ENCODE results near the gene LRRC8D.

GRCh38 chr1:89955311-89956205, 134.7 kb downstream of the LRRC8D start:
- TF ChIP-seq CTCF (IDR thresholded peaks at IDR 0.05) (no peak), POLR2A (IDR thresholded peaks at IDR 0.05) (no peak)

All from ovary (tissue), 3 donors.